Pancreas (tissue), 10 donors: ENCODE data around the gene CDCA7L. TPM values are rescaled to one million over a fixed set of nuclear protein-coding genes. Genes with fewer than 3 reads are reported as not detected.
"Not testable (repeated sequence)": the region's sequence is repeated elsewhere in the genome, so short reads cannot be mapped to it uniquely, and the experiment has no call there.

ENCODE experiments used
- ATAC-seq, 4 donors: fragments of 200-7000 bp; cut with Tn5 transposase; one replicate each; pipeline versions ENCODE4 v1.8.0 to v1.9.1; 2020; ENCODE audit warnings: mild to moderate bottlenecking in 4 of 4, moderate library complexity in 4 of 4
- DNase-seq, 6 donors: peaks; one replicate each; pipeline ENCODE4 v3.0.0-alpha.2; 2020
- FAIRE-seq: peaks from 2 replicates; lab custom pipeline; 2012; peaks lifted over from hg19 to GRCh38; lab: Jason Lieb, UNC
- H3K27ac ChIP-seq, 4 donors: fragments of 200-600 bp; sonication (generic); 1 replicate in 3 of 4; 2 replicates in 1 of 4; pipeline versions ENCODE4 v1.5.0 to v1.8.0; 2020
- H3K27me3 ChIP-seq, 4 donors: fragments of 200-600 bp; one replicate each; pipeline ENCODE4 v1.8.0; 2021
- H3K36me3 ChIP-seq, 3 donors: fragments of 200-600 bp; sonication (generic) in 1 of 3; one replicate each; pipeline versions ENCODE4 v1.5.0 to v1.8.0; 2020 to 2021
- H3K4me1 ChIP-seq, 3 donors: fragments of 200-600 bp; one replicate each; pipeline ENCODE4 v1.8.0; 2021
- H3K4me3 ChIP-seq, 4 donors: fragments of 200-600 bp; sonication (generic) in 2 of 4; one replicate each; pipeline versions ENCODE4 v1.5.0 to v1.8.0; 2020 to 2021
- H3K9me3 ChIP-seq, 4 donors: fragments of 200-600 bp; one replicate each; pipeline ENCODE4 v1.8.0; 2021
- CTCF ChIP-seq, 4 donors: fragments of 200-600 bp; sonication (generic) in 3 of 4; IDR thresholded peaks; one replicate each; pipeline versions ENCODE4 v1.5.0 to v1.8.0; 2021; ENCODE audit warnings: antibody characterized with exemption in 4 of 4
- WGBS, 2 donors: extraction: QIAGEN DNeasy Blood & Tissue Kit; methylation state at CpG; one replicate each; pipeline ENCODE4 v1.1.7; 2013; 5-methylcytosine and 5-hydroxymethylcytosine counted together
- intact Hi-C, 3 donors: fragments of 100-400 bp; cut with DNase I; formaldehyde crosslinking; loops; one replicate each; pipeline versions ENCODE4 v1.11.1 to v1.14.2; 2022
- polyA plus RNA-seq, 2 donors: library from polyadenylated mRNA; stranded (reverse); fragments of 200-250 nt; gene quantifications; one replicate each; pipeline ENCODE4 v1.2.3, GENCODE V29; 2013
- total RNA-seq, 6 donors: library from RNA; stranded (reverse); fragmentation: NEBNext Ultra II Directional in 4 of 6; extraction: Animal tissue kit (Norgen Biotek cat#: 25700) in 4 of 6; gene quantifications; one replicate each; pipeline versions ENCODE4 v1.2.1 to v1.2.4, GENCODE V29; 2021 to 2023
- donor health status: healthy with polysubstance abuse.
- donor health status: DM: no; HTN: no; CAD: no; lungs with moderate emphysema.
- donor health status: DM: no; HTN: no; CAD: no.
- donor health status: control.
- donor health status: control.
- donor health status: Bipolar disorder and iron deficiency.
- donor health status: DM: yes; HTN: yes; CAD: no.
- donor health status: DM: no; HTN: no; CAD: no.
- donor health status: DM: no; HTN: no; CAD: no.
- donor health status: DM: yes; HTN: yes; CAD: no.

Gene CDCA7L
- total and polyA plus RNA-seq, 8 donors, result 6.7 to 27.2 (median 19.9) TPM

GRCh38 chr7:21887779-21888178 is 57.9 kb downstream of the CDCA7L start:
- 79 to 92% methylated on average over 4 of the region's 4 CpGs for WGBS, 2 donors
- no peak for ATAC-seq

GRCh38 chr7:21887353-21887752 is 58.3 kb downstream of the CDCA7L start:
- Histone ChIP-seq H3K27ac (no peak overlapping the region), H3K36me3 (no peaks in the 10 kb centered on the region), H3K27me3 (no peaks in the 10 kb centered on the region), H3K4me1 (no peaks in the 10 kb centered on the region), H3K4me3 (no peak overlapping the region), H3K9me3 (no peaks in the 10 kb centered on the region)
- intact Hi-C loops, result no loop called here
- DNase-seq (no peak), FAIRE-seq (no peak), ATAC-seq (no peak)
- WGBS, 2 donors, result 85 to 97% methylated on average over 2 of the region's 2 CpGs
- no peak for TF ChIP-seq CTCF (IDR thresholded peaks at IDR 0.05)

More at GRCh38 chr7:21887779-21888178, 57.9 kb downstream of the CDCA7L start:
- TF ChIP-seq CTCF (IDR thresholded peaks at IDR 0.05), result no peak
- Histone ChIP-seq H3K27me3 (no peaks in the 10 kb centered on the region), H3K9me3 (no peaks in the 10 kb centered on the region), H3K4me1 (no peaks in the 10 kb centered on the region), H3K4me3 (no peak overlapping the region), H3K27ac (no peak overlapping the region), H3K36me3 (no peaks in the 10 kb centered on the region)
- DNase-seq, result no peak
- no peak for FAIRE-seq
- intact Hi-C loops, result no loop called here

GRCh38 chr7:21886396-21886795 is 59.3 kb downstream of the CDCA7L start:
- Histone ChIP-seq H3K4me3 (no peak overlapping the region), H3K9me3 (no peaks in the 10 kb centered on the region), H3K27ac (no peak overlapping the region), H3K36me3 (no peaks in the 10 kb centered on the region), H3K27me3 (no peaks in the 10 kb centered on the region), H3K4me1 (no peaks in the 10 kb centered on the region)
- 53 to 63% methylated on average over 4 of the region's 4 CpGs for WGBS, 2 donors
- ATAC-seq (no peak), FAIRE-seq (no peak), DNase-seq (no peak)
- TF ChIP-seq CTCF (IDR thresholded peaks at IDR 0.05), result no peak
- intact Hi-C loops, result no loop called here

- no peak overlapping the region for H3K27ac ChIP-seq
- TF ChIP-seq CTCF (IDR thresholded peaks at IDR 0.05), result no peak
- DNase-seq (no peak), FAIRE-seq (no peak), ATAC-seq (no peak)
- no peak overlapping the region for H3K4me3 ChIP-seq
- intact Hi-C loops, result no loop called here
- no peaks in the 10 kb centered on the region for H3K27me3 ChIP-seq
- no peaks in the 10 kb centered on the region for H3K4me1 ChIP-seq
- H3K9me3 ChIP-seq, result no peaks in the 10 kb centered on the region
- 92 to 96% methylated on average over 7 of the region's 7 CpGs for WGBS, 2 donors
- no peaks in the 10 kb centered on the region for H3K36me3 ChIP-seq
Observed at GRCh38 chr7:21884496-21884895, 61.2 kb downstream of the CDCA7L start.

- ATAC-seq, H3K27me3 ChIP-seq, H3K36me3 ChIP-seq, H3K4me1 ChIP-seq, intact Hi-C loops, H3K9me3 ChIP-seq, DNase-seq, FAIRE-seq, H3K4me3 ChIP-seq, H3K27ac ChIP-seq: not testable (repeated sequence)
- 90 to 96% methylated on average over 2 of the region's 2 CpGs for WGBS, 2 donors
Observed at GRCh38 chr7:21883501-21883900, 62.2 kb downstream of the CDCA7L start.
